GOT3 (cell line): ENCODE measurements around the gene SENP3.
A peak's percentile ranks its signal among the peaks of the same experiment; 100 is the strongest.

Source experiments
- DNase-seq: peaks from one replicate; lab custom pipeline; 2025; ENCODE audit warnings: mixed read lengths; lab: John Stamatoyannopoulos, UW

The SENP3 gene

GRCh38 chr17:7561589-7562207, at the start of gene SENP3:
SENP3 (plus strand) TSS chr17:7561919; CDS start chr17:7563077, 1,158 bp downstream.
- peak; percentile 60 for DNase-seq

GRCh38 chr17:7512105-7512504, 49.6 kb upstream of the SENP3 start:
- DNase-seq, result no peak

DNA sequence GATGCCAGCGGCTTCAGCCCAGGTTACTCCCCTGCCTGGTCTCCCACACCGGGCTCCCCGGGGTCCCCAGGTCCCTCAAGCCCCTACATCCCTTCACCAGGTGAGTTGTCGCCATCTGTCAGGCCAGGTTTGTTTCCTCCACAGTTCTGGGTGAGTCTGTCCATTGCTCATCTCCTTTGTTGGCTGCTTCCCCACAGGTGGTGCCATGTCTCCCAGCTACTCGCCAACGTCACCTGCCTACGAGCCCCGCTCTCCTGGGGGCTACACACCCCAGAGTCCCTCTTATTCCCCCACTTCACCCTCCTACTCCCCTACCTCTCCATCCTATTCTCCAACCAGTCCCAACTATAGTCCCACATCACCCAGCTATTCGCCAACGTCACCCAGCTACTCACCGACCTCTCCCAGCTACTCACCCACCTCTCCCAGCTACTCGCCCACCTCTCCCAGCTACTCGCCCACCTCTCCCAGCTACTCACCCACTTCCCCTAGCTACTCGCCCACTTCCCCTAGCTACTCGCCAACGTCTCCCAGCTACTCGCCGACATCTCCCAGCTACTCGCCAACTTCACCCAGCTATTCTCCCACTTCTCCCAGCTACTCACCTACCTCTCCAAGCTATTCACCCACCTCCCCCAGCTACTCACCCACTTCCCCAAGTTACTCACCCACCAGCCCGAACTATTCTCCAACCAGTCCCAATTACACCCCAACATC, 48.7 kb upstream of the SENP3 start:
- DNase-seq, result no peak

GRCh38 chr17:7513850-7514419, 47.8 kb upstream of the SENP3 start:
- DNase-seq, result no peak

DNA sequence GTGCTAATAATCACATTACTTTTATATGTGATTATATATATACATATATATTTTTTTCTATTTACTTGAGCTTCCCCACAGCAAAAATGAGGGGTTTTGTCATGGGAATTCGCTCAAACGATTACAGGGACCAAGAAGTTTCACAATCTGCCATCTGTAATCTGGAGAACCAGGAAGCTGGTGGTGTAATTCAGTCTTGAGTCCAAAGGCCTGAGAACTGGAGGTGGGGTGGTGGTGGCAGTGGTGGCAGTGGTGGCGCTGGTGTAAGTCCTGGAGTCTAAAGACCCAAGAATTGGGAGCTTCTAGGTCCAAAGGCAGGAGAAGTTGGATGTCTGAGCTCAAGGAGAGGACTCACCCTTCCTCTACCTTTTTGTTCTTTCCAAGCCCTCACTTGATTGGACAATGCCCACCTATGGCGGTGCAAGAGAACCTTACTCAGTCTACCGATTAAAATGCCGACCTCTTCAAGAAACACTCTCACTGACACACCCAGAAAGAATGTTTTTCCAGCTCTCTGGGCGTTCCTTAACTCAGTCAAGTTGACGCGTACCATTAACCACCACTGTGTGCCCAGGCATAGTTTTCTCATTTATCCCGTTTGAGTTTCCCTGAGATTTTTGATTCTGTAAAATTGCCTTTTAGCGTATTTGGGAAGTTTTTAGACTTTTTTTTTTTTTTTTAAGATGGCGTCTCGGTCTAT, 45.7 kb upstream of the SENP3 start:
- DNase-seq, result no peak

DNA sequence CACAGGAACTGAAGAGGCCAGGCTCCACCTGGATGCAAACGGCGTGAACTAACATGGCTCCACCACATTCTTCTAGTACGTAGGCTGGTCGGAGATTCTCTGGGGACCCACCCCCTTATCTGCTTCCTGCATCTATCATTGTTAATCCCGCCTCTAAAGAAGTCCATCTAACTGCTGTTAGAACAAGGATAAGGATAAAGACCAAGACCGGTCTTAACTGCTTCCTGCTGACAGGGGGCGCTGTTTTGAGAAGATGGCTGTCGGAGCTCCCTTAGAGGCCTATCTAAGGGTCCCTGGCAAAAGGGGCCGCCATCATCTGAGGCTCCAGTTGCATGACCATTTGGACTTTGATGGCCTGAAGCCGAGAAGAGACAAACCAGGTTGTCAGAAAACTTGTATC, 38.7 kb upstream of the SENP3 start:
- DNase-seq, result no peak

DNA sequence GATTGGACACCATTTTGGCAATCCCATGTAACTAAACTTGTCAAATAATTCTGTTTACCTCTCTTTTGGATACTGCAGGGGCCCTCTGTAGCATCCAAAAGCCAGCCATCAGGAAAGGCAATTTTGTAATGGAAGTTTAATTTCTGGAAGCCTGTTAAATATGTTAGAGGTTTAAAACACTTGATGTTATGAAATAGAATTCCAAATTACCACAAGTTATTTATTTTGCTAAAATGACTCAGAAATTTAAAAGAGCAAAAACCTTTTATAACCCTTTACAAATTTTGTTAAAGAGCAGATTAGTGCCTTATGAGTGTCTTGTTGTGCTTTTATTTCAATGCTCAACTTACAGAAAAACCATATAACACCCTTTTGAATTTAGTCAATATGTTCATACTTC, 32.9 kb upstream of the SENP3 start:
- no peak for DNase-seq

GRCh38 chr17:7530023-7530900, 31.5 kb upstream of the SENP3 start:
- DNase-seq, result no peak

GRCh38 chr17:7538050-7538449, 23.7 kb upstream of the SENP3 start:
- DNase-seq, result no peak

DNA sequence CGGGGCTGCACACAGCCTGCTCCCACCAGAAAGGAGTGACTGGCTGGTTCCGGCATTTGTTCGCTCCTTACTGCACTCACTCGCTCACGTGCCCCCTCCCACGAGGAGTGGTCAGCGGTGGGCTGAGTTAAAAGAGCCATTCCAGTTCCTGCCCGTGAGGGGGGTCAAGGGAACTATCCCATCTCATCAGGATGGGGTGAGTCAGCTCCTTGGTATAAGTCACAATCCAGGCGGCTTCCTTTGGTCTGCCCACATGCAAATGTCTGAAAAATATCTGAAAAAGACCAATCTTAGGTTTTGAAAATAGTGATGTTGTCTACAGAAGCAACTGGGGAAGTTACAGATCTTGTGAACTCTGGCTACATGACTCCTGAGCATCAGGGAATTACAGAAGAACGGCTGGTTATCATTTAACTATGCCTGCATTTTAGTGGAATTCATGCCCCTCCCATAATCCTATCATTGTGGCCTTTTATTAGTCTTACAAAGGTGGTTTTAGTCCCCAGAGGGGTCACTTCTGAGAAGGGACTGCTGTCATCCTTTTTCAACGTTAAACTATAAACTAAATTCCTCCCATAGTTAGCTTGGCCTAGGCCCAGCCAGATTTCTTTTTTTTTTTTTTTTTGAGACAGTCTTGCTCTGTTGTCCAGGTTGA, 22.7 kb upstream of the SENP3 start:
- no peak for DNase-seq

DNA sequence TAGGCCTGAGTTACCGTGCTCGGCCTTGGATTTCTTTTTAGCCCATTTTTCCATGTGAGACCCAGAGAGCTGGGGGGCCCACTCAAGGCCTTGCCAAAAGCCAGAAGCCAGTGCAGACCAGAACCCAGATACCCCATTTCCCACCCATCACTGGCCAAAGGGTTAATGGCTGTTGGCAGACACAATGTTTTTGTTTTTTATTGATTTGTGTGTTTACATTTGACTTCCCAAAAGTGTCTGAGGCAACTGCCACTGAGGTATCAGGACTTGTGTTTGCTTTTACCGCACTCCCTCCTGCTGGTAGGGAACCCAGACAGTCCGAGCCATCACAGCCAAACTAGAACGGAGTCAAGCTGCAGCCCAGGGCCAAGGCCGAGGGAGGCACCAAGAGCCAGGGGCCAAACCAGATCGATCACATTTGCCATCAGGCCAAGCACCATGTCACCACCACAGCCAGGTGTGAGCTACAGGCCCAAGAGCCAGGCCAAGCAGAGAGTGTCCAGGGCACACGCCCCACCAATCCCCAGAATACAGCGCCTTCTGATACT, 20.6 kb upstream of the SENP3 start:
- no peak for DNase-seq

DNA sequence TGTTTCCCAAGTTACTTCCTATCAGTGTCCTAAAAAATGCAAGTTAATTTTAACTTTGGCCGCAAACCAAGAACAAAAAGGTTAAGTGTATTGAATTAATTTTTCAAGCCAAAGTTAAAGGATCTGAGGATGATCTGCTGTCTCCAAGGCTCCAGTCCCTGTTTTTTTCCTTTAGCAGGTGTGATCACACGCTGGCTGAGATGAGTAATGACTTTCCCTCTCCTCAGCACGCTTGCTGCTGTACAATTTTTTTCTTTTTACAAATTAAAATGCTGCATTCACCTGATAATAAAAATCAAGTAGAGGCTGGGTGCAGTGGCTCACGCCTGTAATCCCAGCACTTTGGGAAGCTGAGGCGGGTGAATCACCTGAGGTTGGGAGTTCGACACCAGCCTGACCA, 16.8 kb upstream of the SENP3 start:
- no peak for DNase-seq

GRCh38 chr17:7548585-7549400, 12.9 kb upstream of the SENP3 start, which contains the start of gene TNFSF12:
TNFSF12 (plus strand) TSS chr17:7549058; CDS start chr17:7549154, 96 bp downstream.
- no peak for DNase-seq

- DNase-seq, result no peak
Observed at GRCh38 chr17:7549401-7550055, 12.2 kb upstream of the SENP3 start.

- no peak for DNase-seq
Observed at GRCh38 chr17:7550344-7550743, 11.4 kb upstream of the SENP3 start.

DNA sequence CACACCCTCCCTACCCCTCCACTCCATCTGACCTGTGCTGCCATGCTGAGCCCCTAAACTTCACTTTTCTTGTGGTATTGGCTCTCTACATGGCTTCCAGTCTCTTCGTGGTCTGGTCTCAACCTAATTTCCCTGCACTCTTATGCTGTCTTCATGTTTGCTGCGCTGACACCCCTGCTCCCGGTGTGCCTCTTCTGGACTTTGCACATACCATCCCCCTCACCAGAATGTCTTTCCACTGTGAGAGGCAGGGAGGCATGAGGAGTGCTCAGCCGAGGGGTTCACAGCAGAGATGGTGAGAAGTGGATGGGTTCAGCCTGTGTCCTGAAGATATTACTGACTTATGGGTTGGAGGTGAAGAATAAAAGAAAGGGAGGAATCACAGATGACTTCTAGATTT, 10.3 kb upstream of the SENP3 start:
- DNase-seq, result no peak

DNA sequence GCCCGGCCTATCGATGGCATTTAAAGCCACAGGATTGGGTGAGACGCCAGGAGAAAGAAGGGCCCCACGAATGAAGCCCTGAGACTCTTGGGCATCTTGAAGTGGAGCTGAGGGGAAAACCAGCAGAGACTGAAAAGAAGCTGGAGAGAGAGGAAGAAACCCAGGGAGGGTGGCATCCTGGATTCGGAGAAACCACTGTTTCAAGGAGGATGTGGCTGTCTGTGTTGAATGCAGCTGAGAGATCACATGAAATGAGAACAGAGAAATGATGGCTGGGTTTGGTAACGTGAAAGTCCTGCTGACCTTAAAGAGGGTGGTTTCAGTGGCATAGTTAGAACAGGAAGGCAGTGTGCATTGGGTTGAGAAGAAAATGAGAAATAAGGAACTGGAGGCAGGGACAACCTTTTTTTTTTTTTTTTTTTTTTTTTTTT, 9.1 kb upstream of the SENP3 start:
- DNase-seq, result no peak

DNA sequence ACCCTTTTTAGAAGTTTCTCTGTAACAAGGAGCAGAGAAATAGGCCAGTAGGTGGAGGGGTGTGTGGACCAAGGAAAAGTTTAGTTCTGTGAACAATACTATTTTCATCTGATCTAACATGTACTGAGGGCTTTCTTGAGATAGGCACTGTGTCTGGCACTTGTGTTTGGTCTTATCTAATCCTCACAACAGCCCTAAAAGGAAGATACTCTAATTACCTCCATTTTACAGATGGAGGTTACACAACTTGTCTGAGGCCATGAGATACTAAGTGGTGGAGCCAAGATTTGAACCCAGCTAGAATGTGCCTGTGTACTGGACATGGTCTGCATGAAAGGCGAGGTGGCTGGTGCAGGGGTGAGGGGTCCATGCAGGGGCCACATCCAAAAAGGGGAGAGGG, 8.4 kb upstream of the SENP3 start:
- DNase-seq, result no peak

DNA sequence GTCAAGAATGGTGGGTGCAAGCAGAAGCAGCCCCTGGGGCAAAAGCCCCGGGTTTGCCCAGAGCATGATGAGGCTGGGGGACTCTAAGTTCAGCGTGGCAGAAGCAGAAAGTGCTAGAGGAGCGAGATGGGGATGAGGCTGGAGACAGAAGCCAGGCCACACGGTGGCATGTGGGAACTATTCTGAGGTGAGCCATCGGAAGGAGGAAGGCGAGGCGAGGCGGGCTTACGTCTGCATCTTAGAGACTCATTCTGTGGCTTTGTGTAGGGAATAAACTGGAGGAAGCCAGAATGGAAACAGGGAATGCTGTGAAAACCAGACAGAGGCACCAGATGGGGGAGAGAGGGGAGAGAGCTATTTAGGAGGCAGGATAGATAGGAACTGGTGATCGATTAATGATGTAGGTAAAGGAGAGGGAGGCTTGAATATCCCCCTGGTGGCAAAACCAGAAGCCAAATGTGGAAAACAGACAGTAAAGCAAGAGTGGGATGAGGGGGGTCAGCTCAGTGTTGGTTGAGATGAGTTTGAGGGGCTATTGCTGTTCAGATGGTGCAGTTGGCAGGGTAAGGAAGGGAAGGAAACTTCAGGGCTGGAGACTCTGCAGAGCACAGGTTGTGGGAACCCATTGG, 6.3 kb upstream of the SENP3 start:
- no peak for DNase-seq
